Gastrocnemius medialis (tissue), 4 donors: ENCODE measurements around the gene EPHA1.

Experiments used
- POLR2A ChIP-seq, 2 donors: fragments of 450-650 bp; IDR thresholded peaks; one replicate each; pipeline ENCODE4 v1.6.1; 2017; ENCODE audit warnings: antibody characterized with exemption in 2 of 2, mild to moderate bottlenecking in 2 of 2, moderate library complexity in 2 of 2
- TF ChIP-seq, protein P1 (sequence below), 5 experiments: fragments of 450-650 bp in 3 of 5; fragments of 200-600 bp in 2 of 5; sonication (generic) in 2 of 5; IDR thresholded peaks in 4 of 5; conservative IDR thresholded peaks in 1 of 5; 1 replicate in 4 of 5; 2 replicates in 1 of 5; pipeline ENCODE4 v1.5.1; 2016 to 2019; ENCODE audit warnings: antibody characterized with exemption in 5 of 5, mild to moderate bottlenecking in 3 of 5, moderate library complexity in 3 of 5

DNA sequence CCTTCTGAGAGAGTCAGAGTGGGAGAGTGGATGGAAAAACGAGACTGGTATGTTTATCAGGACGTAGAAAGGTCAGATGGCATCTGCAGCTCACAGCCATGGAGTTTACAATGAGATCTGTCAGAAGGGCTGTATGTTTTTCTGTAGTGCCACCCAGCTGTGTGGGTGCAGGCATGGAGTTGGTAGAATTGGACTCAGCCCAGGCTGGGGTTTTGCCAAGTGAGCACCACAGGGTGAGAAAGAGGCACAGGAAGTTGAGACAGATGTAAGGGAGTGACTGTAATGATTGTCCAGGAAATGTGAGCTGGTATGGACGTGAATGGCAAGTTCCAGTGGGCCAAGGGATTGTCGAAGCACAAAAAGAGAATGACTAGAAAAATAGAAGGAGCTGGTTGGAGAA, 36.6 kb downstream of the EPHA1 start:
- TF ChIP-seq, protein P1, sequence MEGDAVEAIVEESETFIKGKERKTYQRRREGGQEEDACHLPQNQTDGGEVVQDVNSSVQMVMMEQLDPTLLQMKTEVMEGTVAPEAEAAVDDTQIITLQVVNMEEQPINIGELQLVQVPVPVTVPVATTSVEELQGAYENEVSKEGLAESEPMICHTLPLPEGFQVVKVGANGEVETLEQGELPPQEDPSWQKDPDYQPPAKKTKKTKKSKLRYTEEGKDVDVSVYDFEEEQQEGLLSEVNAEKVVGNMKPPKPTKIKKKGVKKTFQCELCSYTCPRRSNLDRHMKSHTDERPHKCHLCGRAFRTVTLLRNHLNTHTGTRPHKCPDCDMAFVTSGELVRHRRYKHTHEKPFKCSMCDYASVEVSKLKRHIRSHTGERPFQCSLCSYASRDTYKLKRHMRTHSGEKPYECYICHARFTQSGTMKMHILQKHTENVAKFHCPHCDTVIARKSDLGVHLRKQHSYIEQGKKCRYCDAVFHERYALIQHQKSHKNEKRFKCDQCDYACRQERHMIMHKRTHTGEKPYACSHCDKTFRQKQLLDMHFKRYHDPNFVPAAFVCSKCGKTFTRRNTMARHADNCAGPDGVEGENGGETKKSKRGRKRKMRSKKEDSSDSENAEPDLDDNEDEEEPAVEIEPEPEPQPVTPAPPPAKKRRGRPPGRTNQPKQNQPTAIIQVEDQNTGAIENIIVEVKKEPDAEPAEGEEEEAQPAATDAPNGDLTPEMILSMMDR (IDR thresholded peaks at IDR 0.05 in 4 of 5, conservative IDR thresholded peaks at IDR 0.05 in 1 of 5), result no peak
- no peak for TF ChIP-seq POLR2A (IDR thresholded peaks at IDR 0.05)
